GM19324 (cell line): ENCODE results near the gene LEFTY1.
"Not testable (repeated sequence)": the region's sequence is repeated elsewhere in the genome, so short reads cannot be mapped to it uniquely, and the experiment has no call there.

Experiments
- ATAC-seq: cut with Tn5 transposase; IDR thresholded peaks from one replicate; pipeline ENCODE4 v1.9.1; 2021; ENCODE audit warnings: mild to moderate bottlenecking, moderate library complexity; ENCODE audit not compliant: unreplicated experiment, low FRiP score

The LEFTY1 gene

GRCh38 chr1:225851805-225852204 is 37.1 kb downstream of the LEFTY1 start:
- no peak for ATAC-seq

- ATAC-seq, result no peak
Measured at GRCh38 chr1:225850370-225850769, 38.6 kb downstream of the LEFTY1 start.

- ATAC-seq, result no peak
Measured at GRCh38 chr1:225849925-225850324, 39.0 kb downstream of the LEFTY1 start.

- peak; percentile 56 for ATAC-seq
Measured at GRCh38 chr1:225848030-225848955, 40.7 kb downstream of the LEFTY1 start.

- peak; percentile 2 for ATAC-seq
Measured at GRCh38 chr1:225847610-225848009, 41.3 kb downstream of the LEFTY1 start.

- no peak for ATAC-seq
Measured at GRCh38 chr1:225846331-225847310, 42.3 kb downstream of the LEFTY1 start.

- no peak for ATAC-seq
Measured at GRCh38 chr1:225845571-225846259, 43.2 kb downstream of the LEFTY1 start.

GRCh38 chr1:225845097-225845496 is 43.8 kb downstream of the LEFTY1 start:
- no peak for ATAC-seq

GRCh38 chr1:225844236-225845061 is 44.5 kb downstream of the LEFTY1 start:
- ATAC-seq, result no peak

- ATAC-seq, result no peak
Measured at GRCh38 chr1:225843426-225843795, 45.5 kb downstream of the LEFTY1 start.

- ATAC-seq, result no peak
Measured at GRCh38 chr1:225842788-225843425, 46.0 kb downstream of the LEFTY1 start.

- ATAC-seq, result no peak
Measured at GRCh38 chr1:225842074-225842473, 46.9 kb downstream of the LEFTY1 start.

GRCh38 chr1:225840713-225841112 is 48.2 kb downstream of the LEFTY1 start:
- ATAC-seq, result no peak

GRCh38 chr1:225840223-225840610 is 48.7 kb downstream of the LEFTY1 start:
- no peak for ATAC-seq

GRCh38 chr1:225838793-225839192 is 50.2 kb downstream of the LEFTY1 start:
- ATAC-seq, result no peak

GRCh38 chr1:225836296-225836695 is 52.6 kb downstream of the LEFTY1 start:
- not testable (repeated sequence) for ATAC-seq
